Stimulated activated CD4-positive, alpha-beta T cell treated with anti-CD3 and anti-CD28 coated beads, TNF-alpha, amount 100 ng/mL, for 4 hours (primary cell): Measurements from ENCODE around the gene ALKBH3.

Experiments
- DNase-seq, 3 experiments: peaks; one replicate each; pipeline ENCODE4 v3.0.0-alpha.2; 2020; ENCODE audit warnings: low read depth in 3 of 3

The ALKBH3 gene

DNA sequence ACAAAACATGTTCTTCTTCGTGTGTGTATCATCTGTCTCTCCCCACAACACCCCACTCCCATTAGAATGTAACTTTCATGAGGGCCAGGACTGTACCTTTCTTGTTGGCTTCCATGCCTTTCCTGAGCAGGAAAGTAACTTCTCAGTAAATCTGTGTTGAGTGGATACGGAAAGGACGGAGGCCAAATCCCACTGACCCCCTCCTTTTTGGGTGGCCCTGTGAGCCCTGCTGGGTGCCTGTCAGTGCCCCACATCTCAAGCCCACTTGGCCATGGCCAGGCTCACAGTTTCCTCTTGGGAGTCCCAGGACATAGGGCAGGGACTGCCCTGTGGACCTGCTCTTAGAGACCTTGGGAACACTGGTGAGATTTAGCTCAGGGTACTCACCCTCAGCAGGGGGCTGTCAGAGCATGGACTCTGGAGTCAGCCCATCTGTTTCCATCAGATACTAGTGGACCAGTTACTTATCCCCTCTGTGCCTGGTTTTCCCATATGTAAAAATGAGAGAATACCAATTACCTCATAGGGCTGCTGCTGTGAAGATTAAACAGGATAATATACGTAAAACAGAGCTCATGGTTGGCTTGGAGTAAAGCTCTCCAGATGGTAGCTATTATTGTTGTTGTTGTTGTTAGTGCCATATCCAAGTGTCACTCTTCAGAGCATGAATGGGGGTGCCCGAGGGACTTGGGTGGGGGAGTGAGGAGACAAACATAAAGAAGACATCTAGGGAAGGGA is 60.8 kb downstream of the ALKBH3 start:
- no peak for DNase-seq

GRCh38 chr11:43942662-43943371 is 62.2 kb downstream of the ALKBH3 start:
- DNase-seq: no peak

DNA sequence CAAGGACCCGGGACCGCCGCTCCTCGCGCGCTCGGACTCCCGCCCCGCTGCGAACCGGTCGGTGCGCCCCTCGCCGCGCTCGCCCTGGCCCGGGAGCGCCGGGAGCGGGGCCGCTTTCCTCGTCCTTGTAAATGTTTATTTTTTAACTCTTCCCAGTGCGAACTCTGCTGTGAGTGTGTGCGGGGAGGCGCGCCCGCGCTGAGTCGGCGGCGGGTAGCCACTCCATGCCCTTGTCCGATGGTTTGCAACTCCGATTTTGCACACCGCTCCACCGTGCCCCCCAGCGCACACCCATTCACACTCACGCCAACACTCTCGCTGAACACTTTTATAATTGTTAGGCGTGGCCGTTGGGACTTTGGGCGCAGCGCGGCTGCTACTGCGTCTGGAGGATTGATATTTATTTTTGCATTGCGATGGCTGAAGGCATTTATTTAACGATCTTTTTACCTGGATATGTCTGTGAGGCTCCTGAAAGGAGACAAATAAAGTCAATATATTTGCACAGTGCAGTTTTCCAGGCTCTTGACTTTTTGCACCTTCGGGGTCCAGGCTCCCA is 62.8 kb downstream of the ALKBH3 start:
- DNase-seq: no peak

- DNase-seq: no peak
Observed at GRCh38 chr11:43943931-43944751, 63.5 kb downstream of the ALKBH3 start.

GRCh38 chr11:43944761-43945311 is 64.2 kb downstream of the ALKBH3 start:
- DNase-seq: peak; percentile 35 to 52 (median 42)

- no peak for DNase-seq
Observed at GRCh38 chr11:43947003-43947500, 66.4 kb downstream of the ALKBH3 start.

DNA sequence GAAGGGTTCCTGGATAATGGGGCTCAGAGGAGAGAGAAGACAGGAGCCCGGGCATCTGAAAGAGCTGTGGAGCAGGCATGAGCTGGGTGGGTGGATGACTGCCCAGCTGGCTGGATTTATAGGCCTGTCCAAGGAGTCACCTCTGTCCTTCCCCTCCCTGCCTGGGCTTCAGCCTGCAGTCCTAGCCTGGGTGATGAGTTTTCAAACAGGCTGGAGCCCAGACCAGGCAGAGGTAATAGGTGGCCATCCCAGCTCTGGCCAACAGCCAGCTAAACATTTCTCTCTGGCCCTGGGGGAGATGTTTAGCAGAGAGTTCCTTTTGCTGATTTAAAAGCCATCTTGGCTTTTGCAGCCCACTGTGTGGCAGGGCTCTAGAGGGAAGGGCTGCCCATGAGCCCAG is 67.2 kb downstream of the ALKBH3 start:
- no peak for DNase-seq

GRCh38 chr11:43948341-43949225 is 68.0 kb downstream of the ALKBH3 start:
- DNase-seq: no peak

DNA sequence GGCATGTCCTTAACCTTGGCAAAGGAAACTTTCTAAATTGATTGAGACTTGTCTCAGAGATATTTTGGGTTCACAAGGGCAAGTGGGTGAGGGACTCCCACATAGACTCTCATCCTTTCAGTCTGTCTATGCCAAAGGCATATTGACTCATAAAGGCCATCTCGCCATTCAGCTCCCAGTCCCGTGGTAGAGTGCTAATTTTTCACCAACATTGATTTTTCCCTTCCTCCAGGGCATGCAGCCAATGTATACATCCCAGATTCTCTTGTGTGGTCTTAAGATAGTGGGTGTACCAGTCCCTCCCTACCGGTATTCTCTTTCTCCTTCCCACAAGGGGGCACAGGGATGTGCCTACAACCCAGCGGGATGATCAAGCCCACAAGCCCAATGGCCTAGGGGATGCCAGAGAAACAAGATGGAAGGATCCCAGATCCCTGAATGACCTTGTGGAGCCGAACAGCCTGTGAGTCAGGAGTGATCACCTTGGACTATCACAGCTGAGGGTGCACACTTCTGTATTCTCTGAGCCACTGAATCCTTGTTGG is 69.8 kb downstream of the ALKBH3 start:
- DNase-seq: no peak

- DNase-seq: no peak
Observed at GRCh38 chr11:43951231-43951630, 70.6 kb downstream of the ALKBH3 start.

DNA sequence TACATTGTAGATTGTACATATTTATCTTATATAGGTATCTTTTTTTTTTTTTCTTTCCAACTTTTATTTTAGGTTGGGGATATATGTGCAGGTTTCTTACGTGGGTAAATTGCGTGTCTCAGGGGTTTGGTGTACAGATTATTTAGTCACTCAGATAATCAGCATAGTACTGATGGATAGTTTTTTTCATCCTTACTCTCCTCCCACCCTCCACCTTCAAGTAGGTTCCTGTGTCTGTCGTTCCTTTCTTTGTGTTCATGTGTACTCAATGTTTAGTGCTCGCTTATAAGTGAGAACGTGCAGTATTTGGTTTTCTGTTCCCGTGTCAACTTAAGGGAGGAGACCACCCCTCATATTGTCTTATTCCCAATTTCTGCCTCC is 71.4 kb downstream of the ALKBH3 start:
- no peak for DNase-seq

DNA sequence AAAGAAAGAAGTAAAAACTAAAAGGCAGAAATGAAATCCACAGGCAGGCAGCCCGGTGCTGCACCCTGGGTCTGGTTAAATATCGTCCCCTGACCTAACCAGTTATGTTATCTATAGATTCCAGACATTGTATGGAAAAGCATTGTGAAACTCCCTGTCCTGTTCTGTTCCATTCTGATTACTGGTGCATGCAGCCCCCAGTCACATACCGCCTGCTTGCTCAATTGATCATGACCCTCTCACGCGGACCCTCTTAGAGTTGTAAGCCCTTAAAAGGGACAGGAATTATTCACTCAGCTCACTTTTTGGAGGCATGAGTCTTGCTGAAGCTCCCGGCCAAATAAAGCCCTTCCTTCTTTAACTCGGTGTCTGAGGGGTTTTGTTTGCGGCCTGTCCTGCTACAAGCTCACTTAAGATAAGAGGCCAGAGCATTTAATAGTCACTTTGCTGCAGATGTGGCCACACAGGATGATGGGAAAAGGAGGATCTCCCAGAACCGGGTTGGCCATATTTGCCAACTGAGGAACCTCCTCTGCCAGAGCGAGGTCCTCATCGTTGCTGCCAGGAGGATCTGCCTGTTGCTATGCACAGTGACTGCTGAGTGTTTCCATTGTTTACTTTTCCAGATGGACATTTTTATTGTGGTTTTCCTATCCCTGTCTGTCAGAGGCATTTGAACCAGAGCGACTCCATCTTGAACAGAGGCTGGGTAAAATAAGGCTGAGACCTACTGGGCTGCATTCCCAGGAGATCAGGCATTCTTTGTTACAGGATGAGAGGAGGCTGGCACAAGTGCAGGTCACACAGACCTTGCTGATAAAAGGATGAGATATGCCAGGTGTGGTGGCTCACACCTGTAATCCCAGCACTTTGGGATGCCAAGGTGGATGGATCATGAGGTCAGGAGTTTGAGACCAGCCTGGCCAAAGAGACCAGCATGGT is 72.0 kb downstream of the ALKBH3 start:
- no peak for DNase-seq

DNA sequence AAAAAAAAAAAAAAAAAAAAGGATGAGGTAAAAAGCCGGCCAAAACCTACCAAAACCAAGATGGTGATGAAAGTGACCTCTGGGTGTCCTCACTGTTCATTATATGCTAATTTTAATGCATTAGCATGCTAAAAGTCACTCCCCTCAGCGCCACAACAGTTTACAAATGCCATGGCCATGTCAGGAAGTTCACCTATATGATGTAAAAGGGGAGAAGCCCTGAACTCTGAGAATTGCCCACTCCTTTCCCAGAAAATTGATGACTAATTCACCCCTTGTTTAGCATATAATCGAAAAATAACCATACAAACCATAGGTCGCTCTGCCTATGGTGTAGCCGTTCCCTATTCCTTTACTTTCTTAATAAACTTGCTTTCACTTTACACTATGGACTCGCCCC is 72.9 kb downstream of the ALKBH3 start:
- DNase-seq: no peak

DNA sequence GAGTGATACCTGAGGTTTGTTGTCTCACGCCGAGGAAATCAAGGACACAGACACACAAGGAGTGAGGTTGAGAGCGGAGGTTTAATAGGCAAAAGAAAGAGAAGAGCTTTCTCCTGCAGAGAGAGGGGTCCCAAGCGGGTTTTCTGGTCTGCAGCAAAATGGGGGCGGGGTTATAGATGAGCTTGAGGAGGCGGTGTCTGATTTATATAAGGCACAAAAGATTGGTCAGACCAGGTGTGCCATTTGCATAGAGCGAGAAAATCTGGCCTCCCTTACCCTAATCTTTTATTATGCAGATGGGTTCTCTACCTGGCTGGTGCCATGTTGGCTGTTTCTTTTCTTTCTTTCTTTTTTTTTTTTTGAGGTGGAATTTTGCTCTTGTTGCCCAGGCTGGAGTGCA is 73.6 kb downstream of the ALKBH3 start:
- DNase-seq: no peak

DNA sequence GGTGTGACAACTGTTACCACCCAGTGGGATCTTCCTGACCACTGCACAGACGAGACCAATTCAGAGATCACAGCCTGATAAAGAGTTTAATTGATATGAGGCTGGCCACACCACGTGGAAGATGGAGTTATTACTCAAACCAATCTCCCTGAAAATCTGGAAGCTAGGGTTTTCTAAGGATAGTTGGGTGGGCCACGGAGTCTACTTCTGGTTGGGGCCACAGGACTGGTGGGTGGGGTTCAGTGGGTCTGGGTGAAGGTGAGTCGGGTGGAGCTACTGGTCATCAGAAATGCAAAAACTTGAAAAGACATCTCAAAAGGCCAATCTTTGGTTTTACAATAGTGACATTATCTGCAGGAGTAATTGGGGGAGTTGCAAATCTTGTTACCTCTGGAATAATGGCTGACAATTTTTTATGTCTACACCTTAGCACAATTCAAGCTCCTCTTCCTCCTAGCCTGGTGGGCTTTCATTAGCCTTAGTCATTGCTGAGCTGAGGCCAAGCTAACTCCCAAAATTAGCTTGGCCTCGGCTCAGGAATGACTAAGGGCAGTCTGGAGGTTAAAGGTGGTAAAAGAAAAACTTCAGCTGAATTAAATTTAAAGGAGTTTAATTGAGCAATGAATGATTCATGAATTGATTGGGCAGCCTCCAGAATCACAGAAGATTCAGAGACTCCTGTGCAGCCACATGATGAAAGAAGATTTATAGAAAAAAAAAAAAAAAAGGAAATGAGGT is 74.9 kb downstream of the ALKBH3 start:
- DNase-seq: no peak

DNA sequence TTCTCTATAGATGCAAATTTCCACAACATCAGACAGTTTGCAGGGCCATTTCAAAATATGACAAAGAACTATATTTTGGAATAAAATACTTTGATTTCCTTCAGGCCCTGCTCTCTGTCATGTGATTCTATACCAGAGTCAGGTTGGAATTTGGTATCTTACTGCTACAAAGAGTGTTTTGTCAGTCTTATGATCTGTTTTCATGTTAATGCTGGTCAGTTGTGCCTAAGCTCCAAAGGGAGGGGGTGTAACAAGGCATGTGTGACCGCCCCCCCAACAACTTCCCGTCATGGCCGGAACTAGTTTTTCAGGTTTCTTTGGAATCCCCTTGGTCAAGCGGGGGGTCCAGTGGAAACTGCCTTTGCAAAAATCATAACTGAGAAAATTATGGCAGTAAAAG is 76.9 kb downstream of the ALKBH3 start:
- no peak for DNase-seq

DNA sequence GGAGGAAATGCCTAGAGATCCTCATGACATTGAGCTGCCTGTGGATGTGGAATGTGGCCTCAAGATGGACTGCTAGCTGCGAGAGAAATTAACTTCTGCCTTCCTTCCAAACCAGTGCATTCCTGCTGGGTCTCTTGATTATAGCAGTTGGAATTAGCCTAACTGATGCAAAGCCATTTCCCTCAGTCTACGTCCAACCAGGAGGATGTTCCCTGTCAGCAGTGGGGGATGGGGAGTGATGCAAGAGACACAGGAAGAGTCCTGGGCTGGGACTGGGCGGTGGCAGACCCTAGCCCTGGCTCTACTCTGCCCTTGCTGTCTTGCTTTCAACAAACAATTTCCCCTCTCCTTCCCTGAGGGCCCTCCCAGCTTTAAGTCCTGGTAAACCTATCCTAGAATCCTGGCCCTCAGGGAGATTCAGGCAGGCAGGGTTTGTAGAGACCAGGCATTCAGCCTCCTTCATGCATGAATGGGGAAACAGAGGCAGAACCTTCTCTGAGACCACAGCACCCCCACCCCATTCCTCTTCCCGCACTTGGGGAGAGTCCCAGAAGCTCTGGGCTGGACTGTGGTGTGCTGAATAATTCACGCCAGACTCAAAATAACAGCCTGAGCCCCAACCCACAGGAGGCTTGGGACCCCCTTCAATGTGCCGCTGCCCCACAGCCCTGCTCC is 78.8 kb downstream of the ALKBH3 start:
- no peak for DNase-seq
